GM19099 (cell line): ENCODE results near the gene TUBA3C.

ENCODE experiments used
- POLR2A ChIP-seq: IDR thresholded peaks from 3 replicates; pipeline ENCODE4 v1.6.1; 2011; ENCODE audit warnings: low read depth; ENCODE audit not compliant: insufficient read length; ENCODE audit errors: extremely low read depth

TUBA3C gene

DNA sequence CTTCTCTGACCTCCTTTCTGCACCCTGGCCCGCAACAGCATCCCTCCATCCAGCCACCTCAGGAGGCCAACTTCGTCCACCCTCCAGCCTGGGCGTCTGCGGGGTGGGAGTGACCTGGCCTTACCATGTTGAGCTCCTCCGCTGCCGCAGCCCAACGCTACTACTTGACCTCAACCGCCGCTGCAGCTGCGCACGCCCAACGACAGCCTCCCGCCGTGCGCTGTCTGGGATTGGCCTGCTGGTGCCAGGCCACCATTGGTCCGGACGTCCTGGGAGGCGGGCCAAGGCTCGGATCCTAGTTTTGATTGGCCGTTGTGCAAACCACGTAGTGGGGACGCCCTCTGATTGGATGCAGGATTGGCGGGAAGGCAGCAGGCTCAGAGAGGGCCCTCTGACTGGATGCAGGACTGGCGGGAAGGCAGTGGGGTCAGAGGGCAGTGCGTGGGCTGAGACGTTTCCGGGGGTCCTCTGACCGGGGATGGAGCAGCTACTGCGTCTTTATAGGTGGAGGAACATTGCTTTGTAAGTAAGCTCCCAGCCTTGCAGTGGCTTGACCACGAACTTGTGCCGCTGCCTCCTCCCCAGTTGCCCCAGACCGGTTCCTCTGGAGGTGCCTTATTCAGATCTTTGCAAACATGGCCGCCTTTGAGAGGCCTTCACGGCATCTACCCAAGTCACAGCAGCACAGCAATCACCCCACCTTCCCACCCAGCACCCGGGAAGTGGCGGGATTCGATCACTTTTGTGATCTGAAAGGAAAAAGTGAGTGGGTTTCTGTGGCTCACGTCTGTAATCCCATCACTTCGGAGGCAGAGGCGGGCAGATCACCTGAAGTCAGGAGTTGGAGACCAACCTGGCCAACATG lies at the start of gene TUBA3C:
Gene TUBA3C, minus strand, starts transcription at position 204 of the 865 bp plus-strand sequence. Its CDS starts 77 bp downstream, at position 127.
- TF ChIP-seq POLR2A: no peak

DNA sequence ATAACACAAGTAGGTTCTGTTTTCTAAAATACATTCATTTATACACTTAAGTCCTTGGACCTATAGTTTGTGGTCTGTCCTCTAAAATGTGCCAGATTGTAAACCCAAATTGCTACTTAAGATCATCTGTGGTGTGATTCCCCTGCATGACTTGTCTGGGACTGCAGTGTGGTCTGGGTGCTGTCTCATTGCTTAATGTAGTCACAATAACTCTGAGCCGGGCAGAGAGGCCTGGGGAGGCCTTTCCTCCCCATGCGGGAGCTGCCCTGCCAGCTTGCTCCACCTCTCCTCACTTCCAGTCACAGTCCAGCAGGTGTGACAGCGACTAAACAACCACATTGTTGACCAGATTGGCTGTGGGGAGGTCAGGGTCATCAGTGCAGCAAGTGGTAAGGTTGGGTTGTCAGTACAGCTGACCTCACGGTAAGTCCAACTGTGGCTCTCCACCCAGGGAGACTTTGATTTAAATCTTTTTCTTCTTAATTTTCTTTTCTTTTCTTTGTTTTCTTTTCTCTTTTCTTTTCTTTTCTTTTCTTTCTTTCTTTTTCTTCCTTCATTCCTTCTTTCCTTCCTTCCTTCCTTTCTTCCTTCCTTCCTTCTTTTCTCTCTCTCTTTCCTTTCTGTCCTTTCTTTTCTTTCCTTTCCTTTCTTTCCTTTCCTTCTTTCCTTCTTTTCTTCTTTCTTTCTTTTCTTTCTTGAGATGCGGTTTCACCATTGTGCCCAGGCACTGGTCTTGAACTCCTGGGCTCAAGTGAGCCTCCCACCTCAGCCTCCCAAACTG lies 4.4 kb upstream of the TUBA3C start:
- no peak for TF ChIP-seq POLR2A

DNA sequence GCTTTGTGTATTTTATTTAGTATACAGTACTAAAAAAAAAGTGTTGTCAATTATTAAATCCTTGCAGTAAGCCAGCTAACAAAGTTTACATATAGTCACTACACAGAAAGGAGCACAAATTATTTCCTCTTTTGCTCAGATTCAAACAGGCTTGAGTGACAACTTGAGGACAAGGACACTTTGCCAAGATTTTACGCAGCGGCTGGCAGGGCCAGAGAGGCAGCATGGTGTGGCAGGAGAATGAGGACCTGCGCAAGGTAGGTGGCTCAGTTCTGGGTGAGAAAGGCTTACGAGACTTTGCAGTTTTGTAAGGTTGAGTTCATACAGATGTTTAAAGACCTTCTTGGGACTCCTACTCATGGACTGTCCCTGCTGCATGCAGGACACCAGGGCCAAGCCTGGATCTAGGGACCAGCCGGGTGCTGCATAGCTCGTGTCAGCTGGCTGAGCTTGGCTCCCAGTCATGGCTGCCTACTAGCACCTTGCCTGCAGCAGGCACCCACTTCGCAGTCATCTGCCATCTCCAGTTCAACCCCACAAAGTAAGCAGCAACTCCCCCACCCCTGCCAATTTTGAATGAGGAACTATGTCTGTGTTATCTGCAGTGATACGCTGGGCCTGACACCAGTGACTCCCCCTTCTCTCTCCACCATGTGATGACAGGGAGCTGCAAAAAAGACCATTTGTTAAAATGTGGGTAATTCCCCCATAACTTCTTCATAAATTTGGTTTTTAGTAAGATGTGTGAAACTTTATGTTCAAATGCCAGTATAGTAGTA lies 3.7 kb upstream of the TUBA3C start:
- no peak for TF ChIP-seq POLR2A

DNA sequence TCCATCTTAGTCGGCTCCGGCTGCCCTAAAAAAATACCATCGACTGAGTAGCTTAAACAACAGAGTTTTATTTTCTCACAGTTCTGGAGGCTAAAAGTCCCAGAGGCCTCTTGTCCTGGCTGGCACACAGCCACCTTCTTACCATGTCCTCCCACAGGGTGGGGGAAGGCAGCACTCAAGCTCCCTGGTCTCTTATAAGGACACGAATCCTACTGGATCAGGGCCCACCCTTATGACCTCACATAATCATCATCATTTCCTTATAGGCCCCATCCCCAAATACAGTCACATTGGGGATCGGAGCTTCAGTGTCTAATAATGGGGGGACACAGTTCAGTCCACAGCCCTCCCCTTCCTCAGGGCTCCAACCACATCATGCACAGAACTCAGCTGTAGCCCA lies 2.6 kb upstream of the TUBA3C start:
- TF ChIP-seq POLR2A: no peak

DNA sequence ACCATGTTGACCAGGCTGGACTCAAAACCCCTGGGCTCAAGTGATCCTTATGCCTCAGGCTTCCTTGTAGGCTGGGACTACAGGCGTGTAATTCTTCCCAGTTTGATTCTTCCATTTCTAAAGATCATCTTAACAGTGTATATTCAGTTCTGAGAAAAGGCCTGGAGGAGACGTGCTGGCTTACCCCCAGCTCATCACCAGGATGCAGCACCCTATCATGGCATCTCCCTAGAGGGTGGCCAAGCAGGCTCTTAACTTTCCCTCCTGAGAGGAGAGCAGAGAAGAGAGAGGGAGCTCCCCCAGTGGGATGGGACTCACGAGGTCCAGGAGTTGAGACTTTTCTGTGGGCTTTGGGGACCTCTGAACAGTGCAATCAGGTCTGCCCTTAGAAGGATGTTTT lies 2.1 kb upstream of the TUBA3C start:
- TF ChIP-seq POLR2A: no peak

DNA sequence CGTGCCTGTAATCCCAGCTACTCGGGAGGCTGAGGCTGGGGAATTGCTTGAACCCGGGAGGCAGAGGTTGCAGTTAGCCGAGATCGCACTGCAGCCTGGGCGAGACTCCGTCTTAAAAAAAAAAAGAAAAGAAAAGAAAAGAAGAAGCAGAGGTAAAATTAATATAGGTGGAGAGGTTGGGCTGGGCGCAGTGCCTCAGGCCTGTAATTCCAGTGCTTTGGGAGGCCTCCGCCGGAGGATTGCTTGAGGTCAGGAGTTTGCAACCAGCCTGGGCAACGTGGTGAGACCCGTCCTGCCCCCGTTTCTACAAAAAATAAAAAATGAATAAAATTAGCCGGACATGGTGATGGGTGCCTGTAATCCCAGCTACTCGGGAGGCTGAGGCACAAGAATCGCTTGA lies 912 bp upstream of the TUBA3C start:
- TF ChIP-seq POLR2A: no peak

DNA sequence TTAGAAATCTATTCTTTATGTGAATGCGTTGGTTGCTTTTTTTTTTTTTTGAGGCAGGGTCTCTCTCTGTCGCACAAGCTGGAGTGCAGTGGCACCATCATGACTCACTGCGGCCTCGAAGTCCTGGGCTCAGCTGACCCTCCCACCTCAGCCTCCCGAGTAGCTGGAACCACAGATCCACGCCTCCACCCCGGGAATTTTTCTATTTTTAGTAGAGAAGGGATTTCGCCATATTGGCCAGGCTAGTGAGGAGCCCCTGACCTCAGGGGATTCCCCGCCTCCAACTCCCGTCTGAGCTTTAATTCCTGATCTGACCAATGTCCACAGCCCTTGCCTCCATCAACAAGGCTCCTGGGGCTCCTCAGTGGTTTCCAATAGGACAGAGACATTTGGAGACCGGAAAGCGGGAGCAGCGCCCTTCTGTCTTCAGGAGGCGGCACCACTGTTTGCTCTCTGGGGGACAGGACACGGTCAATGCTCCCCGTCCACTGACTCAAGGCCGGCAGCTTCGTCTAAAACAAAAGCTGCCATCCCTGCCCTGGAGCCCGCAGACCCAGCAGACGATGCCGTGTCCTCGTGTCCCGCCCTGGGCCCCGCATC lies 503 bp downstream of the TUBA3C start:
- no peak for TF ChIP-seq POLR2A

DNA sequence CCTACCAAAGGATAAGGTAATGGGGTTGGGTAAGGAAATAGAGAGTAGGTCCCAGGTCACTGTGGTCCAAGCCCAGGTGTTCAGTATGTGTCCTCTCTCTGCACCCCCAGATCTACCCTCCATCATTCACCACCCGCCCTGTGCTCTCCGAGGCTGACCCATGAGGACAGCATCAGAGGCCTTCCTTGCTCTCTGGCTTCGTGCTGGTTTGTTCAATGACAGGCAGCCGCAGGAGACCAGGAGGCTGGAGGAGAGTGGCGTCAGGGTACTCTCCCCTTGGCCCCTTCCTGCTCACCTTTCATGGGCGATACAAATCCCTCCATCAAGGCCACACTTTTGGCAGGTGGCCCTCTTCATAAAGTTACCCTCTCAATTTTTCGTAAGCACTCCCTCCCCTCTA lies 1.7 kb downstream of the TUBA3C start:
- TF ChIP-seq POLR2A: no peak

DNA sequence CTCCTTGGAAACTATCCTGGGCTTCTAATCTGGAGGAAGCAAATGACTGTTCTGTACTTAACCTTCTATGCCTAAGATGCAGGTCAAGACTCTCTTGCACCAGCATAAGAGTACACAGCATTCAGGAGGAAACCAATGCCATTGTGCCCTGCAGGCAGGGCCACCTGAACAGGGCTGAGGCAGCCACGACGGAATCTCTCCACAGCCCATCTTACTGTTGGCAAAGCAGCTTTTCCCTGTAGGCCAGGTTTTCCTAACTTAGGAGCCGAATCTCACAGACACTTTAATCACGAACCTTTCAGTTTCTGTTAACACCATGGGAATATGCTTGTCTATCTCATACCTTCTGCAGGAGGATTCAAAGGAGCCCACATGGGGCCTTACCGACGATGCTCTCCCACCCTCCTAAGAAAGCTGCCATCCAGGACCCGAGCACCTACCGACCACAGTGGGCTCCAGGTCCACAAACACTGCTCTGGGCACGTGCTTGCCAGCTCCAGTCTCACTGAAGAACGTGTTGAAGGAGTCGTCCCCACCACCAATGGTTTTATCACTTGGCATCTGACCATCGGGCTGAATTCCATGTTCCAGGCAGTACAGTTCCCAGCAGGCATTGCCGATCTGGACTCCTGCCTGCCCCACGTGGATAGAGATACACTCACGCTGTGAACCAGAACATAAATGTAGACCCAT lies 2.6 kb downstream of the TUBA3C start:
- TF ChIP-seq POLR2A: no peak

DNA sequence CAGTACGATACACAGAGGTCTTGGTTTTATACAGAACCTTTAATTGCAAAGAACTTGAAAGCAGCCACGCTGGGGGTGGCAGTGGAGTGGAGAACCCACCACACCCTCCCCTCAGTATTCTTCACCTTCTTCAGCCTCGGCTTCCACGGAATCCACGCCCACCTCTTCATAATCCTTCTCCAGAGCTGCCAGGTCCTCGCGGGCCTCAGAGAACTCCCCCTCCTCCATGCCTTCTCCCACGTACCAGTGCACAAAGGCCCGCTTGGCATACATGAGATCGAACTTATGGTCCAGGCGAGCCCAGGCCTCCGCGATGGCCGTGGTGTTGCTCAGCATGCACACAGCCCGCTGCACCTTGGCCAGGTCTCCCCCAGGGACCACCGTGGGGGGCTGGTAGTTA lies 7.9 kb downstream of the TUBA3C start:
- no peak for TF ChIP-seq POLR2A

DNA sequence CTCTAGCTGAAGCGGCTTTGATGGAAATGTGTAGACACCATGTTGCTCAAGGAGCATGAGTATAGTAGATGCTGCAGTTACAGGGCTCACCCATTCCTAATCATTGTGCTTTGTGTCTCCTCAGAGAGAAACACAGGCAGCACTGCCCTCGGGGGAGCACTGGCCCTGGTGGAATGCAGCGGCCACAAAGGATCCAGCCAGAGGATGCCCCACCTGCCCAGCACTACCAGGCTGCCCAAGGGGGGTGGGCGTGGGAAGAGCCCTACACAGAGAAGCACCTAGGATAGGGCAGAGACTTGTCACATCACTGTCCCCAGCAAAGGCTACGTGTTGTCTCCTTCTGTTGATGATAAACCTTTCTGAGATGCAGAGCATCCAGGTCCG lies 9.0 kb downstream of the TUBA3C start:
- no peak for TF ChIP-seq POLR2A

DNA sequence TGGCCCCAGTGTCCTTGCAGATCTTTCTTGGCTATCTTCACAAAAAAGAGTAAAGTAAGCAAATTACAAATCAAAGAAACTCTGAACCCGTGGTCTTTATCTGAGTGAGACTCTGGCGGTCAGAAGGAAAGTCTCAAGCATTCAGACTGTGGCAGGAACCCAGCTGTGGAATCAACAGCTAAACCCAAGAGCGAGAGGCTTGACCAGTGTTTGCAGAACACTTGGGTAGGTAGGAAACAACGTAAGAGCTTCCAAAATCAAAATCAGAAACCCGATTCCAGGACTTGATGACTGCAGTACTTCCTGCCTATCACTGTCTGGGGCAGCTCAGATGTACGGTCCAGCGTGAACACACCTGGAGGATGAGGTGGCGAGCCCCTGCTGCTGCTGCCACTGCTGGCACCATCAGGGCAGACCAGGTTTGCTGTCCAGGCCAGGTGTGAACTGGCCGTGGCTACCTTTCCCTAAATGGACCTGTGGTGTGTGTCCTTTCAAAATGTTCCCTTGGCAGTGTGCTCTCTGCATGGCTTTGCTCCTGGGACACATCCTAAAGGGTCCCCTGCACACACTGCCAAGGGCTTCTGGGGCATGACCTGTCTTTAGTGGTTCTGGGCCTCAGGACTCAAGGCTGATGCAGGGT lies 9.5 kb downstream of the TUBA3C start:
- no peak for TF ChIP-seq POLR2A

DNA sequence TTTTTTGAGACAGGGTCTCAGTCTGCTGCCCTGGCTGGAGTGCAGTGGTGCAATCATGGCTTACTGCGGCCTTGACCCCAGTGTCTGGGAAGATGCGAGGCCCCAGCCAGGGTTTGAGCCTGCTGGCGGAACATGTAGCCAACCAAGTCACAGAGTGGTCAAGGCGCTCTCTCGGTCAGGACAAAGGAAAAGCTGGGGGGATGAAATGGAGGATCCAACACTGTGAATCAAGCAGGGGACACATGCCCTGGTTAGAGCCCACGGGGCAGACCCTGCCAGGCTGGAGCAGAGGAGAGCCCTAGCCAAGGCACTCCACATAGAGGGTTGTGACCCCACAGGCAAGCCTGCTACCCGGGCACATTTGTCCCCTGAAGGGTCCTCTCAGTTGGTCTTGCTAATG lies 10.1 kb downstream of the TUBA3C start:
- no peak for TF ChIP-seq POLR2A

DNA sequence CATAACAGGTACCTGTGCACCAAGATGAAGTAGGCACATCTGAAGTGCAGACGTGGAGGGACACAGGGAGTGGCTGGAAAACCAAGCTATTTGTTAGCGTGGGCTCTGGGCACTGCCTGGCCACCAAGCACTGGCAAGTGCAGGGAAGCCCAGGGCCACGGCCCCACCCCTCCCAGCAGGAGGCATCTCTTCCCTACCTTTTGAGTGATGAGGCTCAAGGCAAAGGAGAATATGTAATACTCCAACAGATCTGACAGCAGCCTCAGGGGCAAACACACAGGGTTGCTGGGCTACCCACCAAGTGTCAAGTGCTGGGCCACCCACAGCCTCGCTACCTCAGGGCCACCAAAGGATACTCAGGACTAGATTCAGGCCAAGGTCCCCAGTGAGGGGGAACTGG lies 11.6 kb downstream of the TUBA3C start:
- no peak for TF ChIP-seq POLR2A
